Keratinocyte (primary cell): ENCODE results near the gene SLC29A2.
"Not testable (repeated sequence)": the region's sequence is repeated elsewhere in the genome, so short reads cannot be mapped to it uniquely, and the experiment has no call there.

ENCODE experiments used
- EZH2 ChIP-seq: IDR thresholded peaks from one replicate; pipeline ENCODE4 v1.6.1; 2012; ENCODE audit warnings: inconsistent platforms, mild to moderate bottlenecking, low read length, moderate library complexity
- TF ChIP-seq, protein P1 (sequence below), 3 experiments: IDR thresholded peaks in 1 of 3; conservative IDR thresholded peaks in 1 of 3; optimal IDR thresholded peaks in 1 of 3; 2 replicates in 2 of 3; 3 replicates in 1 of 3; pipeline versions ENCODE3 to v1.5.1; 2011; ENCODE audit warnings: low read length in 3 of 3, mild to moderate bottlenecking in 3 of 3, moderate library complexity in 2 of 3, control low read depth in 1 of 3, inconsistent platforms in 1 of 3; ENCODE audit not compliant: insufficient read depth in 2 of 3; ENCODE audit errors: extremely low read depth in 1 of 3

DNA sequence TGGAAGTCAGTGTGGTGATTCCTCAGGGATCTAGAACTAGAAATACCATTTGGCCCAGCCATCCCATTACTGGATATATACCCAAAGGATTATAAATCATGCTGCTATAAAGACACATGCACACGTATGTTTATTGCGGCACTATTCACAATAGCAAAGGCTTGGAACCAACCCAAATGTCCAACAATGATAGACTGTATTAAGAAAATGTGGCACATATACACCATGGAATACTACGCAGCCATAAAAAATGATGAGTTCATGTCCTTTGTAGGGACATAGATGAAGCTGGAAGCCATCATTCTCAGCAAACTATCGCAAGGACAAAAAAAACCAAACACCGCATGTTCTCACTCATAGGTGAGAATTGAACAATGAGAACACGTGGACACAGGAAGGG lies 50.8 kb downstream of the SLC29A2 start:
- TF ChIP-seq, protein P1, sequence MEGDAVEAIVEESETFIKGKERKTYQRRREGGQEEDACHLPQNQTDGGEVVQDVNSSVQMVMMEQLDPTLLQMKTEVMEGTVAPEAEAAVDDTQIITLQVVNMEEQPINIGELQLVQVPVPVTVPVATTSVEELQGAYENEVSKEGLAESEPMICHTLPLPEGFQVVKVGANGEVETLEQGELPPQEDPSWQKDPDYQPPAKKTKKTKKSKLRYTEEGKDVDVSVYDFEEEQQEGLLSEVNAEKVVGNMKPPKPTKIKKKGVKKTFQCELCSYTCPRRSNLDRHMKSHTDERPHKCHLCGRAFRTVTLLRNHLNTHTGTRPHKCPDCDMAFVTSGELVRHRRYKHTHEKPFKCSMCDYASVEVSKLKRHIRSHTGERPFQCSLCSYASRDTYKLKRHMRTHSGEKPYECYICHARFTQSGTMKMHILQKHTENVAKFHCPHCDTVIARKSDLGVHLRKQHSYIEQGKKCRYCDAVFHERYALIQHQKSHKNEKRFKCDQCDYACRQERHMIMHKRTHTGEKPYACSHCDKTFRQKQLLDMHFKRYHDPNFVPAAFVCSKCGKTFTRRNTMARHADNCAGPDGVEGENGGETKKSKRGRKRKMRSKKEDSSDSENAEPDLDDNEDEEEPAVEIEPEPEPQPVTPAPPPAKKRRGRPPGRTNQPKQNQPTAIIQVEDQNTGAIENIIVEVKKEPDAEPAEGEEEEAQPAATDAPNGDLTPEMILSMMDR (optimal IDR thresholded peaks at IDR 0.05 in 1 of 3, IDR thresholded peaks at IDR 0.05 in 1 of 3, conservative IDR thresholded peaks at IDR 0.05 in 1 of 3; ENCODE audit: extremely low read depth in 1 of 3, insufficient read depth in 2 of 3, low read length in 3 of 3): not testable (repeated sequence)
- not testable (repeated sequence) for TF ChIP-seq EZH2
